Activated naive CD8-positive, alpha-beta T cell (primary cell): ENCODE results near the gene BTK.

Experiments used
- H3K27ac Mint-ChIP-seq: one replicate; pipeline ENCODE4 v1.8.0; 2021; ENCODE audit warnings: mixed read lengths
- H3K27me3 Mint-ChIP-seq: one replicate; pipeline ENCODE4 v1.8.0; 2021; ENCODE audit warnings: mixed read lengths
- H3K36me3 Mint-ChIP-seq: one replicate; pipeline ENCODE4 v1.8.0; 2021; ENCODE audit warnings: mixed read lengths
- H3K4me1 Mint-ChIP-seq: one replicate; pipeline ENCODE4 v1.8.0; 2021; ENCODE audit warnings: low read depth, mixed read lengths
- H3K4me3 Mint-ChIP-seq: one replicate; pipeline ENCODE4 v1.8.0; 2021; ENCODE audit warnings: mild to moderate bottlenecking, mixed read lengths
- H3K9me3 Mint-ChIP-seq: one replicate; pipeline ENCODE4 v1.8.0; 2021; ENCODE audit warnings: low read depth, mixed read lengths

BTK gene

DNA sequence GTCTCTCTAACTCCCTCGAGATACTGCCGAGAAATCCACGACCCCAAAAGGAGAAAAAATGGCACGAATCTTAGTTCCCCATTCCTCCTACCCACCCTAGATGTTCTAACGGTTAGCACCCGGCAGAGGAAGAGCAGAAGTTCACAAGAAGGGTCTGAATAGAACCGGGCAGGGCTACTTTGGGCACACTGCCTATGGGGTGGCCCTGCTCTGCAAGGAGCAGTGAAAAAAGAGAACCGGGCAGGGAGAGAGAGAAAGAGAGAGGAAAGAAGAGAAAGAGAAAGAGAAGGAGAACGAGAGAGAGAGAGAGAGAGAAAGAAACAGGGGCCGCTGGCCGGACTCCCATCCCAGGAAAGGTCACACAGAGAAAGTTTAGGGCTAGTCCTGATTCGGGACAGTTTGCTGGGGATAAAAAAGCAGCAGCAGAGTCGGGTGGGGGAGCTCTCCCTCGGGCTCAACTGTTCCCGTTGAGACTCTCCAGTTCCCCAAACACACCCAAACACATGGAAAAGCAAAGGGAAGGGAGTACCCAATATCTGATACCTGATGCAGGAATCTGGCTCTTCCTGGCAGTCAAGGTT is 21.3 kb upstream of the BTK start:
- H3K27me3 Mint-ChIP-seq = no peaks in the 10 kb centered on the region

GRCh38 chrX:101399825-101400224 is 13.8 kb upstream of the BTK start:
- H3K27me3 Mint-ChIP-seq = no peaks in the 10 kb centered on the region
- peaks cover 14% of the 10 kb centered on the region for H3K36me3 Mint-ChIP-seq
- no peak overlapping the region for H3K27ac Mint-ChIP-seq
- no peaks in the 10 kb centered on the region for H3K9me3 Mint-ChIP-seq
- H3K4me1 Mint-ChIP-seq = peaks cover 3% of the 10 kb centered on the region
- H3K4me3 Mint-ChIP-seq = no peak overlapping the region

More for the DNA sequence above, 21.3 kb upstream of the BTK start:
- H3K4me1 Mint-ChIP-seq = peaks cover 29% of the 10 kb centered on the region
- peaks cover 7% of the 10 kb centered on the region for H3K36me3 Mint-ChIP-seq
- H3K4me3 Mint-ChIP-seq = peak overlapping the region; percentile 97
- H3K27ac Mint-ChIP-seq = peak overlapping the region; percentile 98
- H3K9me3 Mint-ChIP-seq = no peaks in the 10 kb centered on the region

- H3K9me3 Mint-ChIP-seq = no peaks in the 10 kb centered on the region
Measured at GRCh38 chrX:101398694-101399093, 12.7 kb upstream of the BTK start.

GRCh38 chrX:101397779-101398178 is 11.8 kb upstream of the BTK start:
- Mint-ChIP-seq H3K27ac (no peak overlapping the region), H3K4me1 (peaks cover 12% of the 10 kb centered on the region), H3K9me3 (no peaks in the 10 kb centered on the region), H3K4me3 (no peak overlapping the region), H3K27me3 (no peaks in the 10 kb centered on the region), H3K36me3 (peaks cover 21% of the 10 kb centered on the region)

More at GRCh38 chrX:101398694-101399093, 12.7 kb upstream of the BTK start:
- Mint-ChIP-seq H3K4me1 (peaks cover 5% of the 10 kb centered on the region), H3K27me3 (no peaks in the 10 kb centered on the region), H3K27ac (no peak overlapping the region), H3K4me3 (no peak overlapping the region), H3K36me3 (peaks cover 13% of the 10 kb centered on the region)

DNA sequence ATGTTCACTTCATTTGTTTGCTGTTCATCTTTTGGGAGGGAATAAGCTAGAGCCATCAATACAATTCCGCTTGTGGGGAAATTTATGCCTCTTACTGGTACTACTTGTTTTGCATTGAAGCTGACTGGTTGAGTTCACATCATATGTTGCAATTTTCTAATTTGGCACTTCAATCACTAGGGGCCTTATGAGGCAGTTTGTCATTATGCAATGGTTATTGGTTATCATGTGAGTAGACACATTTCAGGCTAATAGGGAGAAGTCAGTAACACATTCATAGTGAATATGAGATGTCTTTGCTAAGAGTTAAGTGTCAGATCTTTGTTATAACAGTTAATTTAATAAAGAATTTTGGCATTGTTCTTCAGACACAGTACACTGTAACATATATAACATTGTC is 9.8 kb upstream of the BTK start:
- Mint-ChIP-seq H3K4me1 (peaks cover 12% of the 10 kb centered on the region), H3K4me3 (peak overlapping the region; percentile 38), H3K27me3 (no peaks in the 10 kb centered on the region), H3K36me3 (peaks cover 28% of the 10 kb centered on the region), H3K9me3 (no peaks in the 10 kb centered on the region), H3K27ac (peak overlapping the region; percentile 64)

GRCh38 chrX:101394372-101394771 is 8.4 kb upstream of the BTK start:
- H3K9me3 Mint-ChIP-seq = no peaks in the 10 kb centered on the region
- H3K4me1 Mint-ChIP-seq = peaks cover 16% of the 10 kb centered on the region
- H3K36me3 Mint-ChIP-seq = peaks cover 23% of the 10 kb centered on the region
- peak overlapping the region; percentile 95 for H3K4me3 Mint-ChIP-seq
- peak overlapping the region; percentile 99 for H3K27ac Mint-ChIP-seq
- H3K27me3 Mint-ChIP-seq = no peaks in the 10 kb centered on the region

DNA sequence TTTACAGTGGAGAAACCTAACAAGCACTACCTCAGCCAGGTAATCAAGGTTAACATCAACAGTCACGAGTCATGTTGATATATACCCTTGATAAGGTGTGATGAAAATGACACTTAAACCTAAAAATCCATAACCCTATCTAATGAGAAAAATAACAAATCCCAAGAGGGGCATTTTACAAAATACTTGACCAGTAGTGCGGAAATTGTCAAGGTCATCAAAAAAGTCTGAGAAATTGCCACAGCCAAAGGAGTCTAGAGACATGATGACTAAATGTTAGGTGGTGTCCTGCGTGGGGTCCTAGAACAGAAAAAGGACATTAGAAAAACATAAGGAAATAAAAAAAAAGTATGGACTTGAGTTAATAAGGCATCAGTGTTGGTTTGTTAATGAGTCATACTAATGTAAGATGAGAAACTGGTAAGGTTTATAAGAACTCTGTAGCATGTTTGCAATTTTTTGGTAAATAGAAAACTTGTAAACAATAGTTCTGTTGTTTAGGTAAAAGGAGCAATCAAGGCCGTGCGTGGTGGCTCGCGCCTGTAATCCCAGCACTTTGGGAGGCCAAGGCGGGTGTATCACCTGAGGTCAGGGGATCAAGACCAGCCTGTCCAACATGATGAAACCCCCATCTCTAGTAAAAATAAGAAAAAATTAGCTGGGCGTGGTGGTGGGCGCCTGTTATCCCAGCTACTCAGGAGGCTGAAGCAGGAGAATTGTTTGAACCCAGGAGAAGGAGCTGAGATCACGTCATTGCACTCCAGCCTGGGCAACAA is 7.7 kb upstream of the BTK start:
- peak overlapping the region; percentile 99 for H3K27ac Mint-ChIP-seq
- H3K36me3 Mint-ChIP-seq = peaks cover 23% of the 10 kb centered on the region
- H3K4me1 Mint-ChIP-seq = peaks cover 16% of the 10 kb centered on the region

DNA sequence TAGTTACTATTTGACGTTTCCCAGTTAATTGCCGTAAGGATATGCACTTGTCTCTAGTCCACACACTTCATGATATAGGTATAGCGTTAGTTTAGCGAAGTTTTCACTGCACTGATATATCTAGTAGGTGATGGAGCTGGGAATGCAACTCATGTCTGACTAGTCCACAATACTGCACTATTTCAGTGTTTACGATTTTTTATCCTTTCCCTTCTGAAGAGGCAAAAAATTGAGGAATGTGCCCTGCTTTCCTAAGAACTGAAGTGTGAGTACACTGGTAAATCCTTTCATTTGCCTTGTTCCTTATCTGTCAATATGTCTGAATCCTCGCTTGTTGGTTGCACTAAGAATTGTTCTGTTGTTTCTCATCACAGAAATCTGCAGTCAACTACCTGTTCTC is 5.8 kb upstream of the BTK start:
- Mint-ChIP-seq H3K36me3 (peaks cover 23% of the 10 kb centered on the region), H3K27me3 (no peaks in the 10 kb centered on the region), H3K9me3 (no peaks in the 10 kb centered on the region), H3K4me1 (peaks cover 16% of the 10 kb centered on the region), H3K27ac (peak overlapping the region; percentile 99), H3K4me3 (peak overlapping the region; percentile 95)

More for the DNA sequence above, 7.7 kb upstream of the BTK start:
- Mint-ChIP-seq H3K4me3 (peak overlapping the region; percentile 95), H3K27me3 (no peaks in the 10 kb centered on the region), H3K9me3 (no peaks in the 10 kb centered on the region)

DNA sequence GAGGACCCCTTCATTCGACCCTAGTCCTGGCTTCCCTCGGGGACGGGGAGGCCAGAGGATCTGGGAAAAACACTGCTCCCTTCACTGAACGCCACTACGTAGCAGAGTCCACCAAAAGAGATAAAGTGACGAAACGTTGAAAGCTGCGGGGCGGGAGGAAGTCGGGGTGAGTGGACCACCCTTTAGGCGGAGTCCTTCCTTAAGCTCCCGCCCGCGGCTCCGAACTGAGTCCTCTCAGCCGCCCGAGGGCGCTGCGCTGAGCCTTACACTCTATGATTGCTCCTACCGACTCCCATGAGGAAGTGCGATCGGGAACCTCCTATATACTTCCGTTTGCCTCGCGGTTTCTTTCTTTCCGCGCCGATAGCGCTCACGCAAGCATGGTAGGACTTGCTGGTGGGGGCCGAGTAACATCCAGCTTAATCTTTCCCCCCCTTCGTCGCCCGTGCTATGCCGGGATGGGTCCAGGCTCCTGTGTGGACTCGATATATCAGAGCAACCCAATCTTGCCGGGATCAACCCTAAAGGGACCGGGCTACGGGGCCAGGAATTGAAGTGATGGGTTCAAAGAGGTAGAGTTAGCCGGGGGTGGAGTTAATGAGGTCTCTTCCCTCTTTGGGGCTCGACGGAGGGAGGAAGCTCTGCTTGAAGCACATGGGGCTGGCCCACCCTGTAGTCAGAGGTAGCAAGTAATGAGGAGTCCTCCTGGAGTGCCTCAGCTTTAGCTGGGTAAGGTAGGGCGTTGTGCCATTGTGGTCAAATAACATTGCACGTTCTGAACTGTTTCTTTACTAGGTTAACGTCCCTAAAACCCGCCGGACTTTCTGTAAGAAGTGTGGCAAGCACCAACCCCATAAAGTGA is 4.9 kb upstream of the BTK start, which contains the start of gene RPL36A:
Gene RPL36A, plus strand, starts transcription at position 348 of the 862 bp plus-strand sequence. Its CDS starts 33 bp downstream, at position 381.
- peak within 1 kb of the TSS; percentile 99 for H3K27ac Mint-ChIP-seq
- peak within 1 kb of the TSS; percentile 95 for H3K4me3 Mint-ChIP-seq
- H3K4me1 Mint-ChIP-seq = peaks cover 16% of the 10 kb centered on the region
- no peaks in the 10 kb centered on the region for H3K9me3 Mint-ChIP-seq
- peaks cover 23% of the 10 kb centered on the region for H3K36me3 Mint-ChIP-seq
- H3K27me3 Mint-ChIP-seq = no peaks in the 10 kb centered on the region

GRCh38 chrX:101388604-101389003 is 2.6 kb upstream of the BTK start:
- H3K9me3 Mint-ChIP-seq = no peaks in the 10 kb centered on the region
- H3K4me1 Mint-ChIP-seq = peaks cover 10% of the 10 kb centered on the region
- no peak overlapping the region for H3K27ac Mint-ChIP-seq
- H3K36me3 Mint-ChIP-seq = peaks cover 17% of the 10 kb centered on the region
- H3K27me3 Mint-ChIP-seq = no peaks in the 10 kb centered on the region
- no peak overlapping the region for H3K4me3 Mint-ChIP-seq

GRCh38 chrX:101386542-101386885 is 523 bp upstream of the BTK start:
- H3K4me3 Mint-ChIP-seq = no peak overlapping the region
- H3K9me3 Mint-ChIP-seq = no peaks in the 10 kb centered on the region
- peaks cover 3% of the 10 kb centered on the region for H3K36me3 Mint-ChIP-seq
- no peaks in the 10 kb centered on the region for H3K27me3 Mint-ChIP-seq
- H3K27ac Mint-ChIP-seq = no peak overlapping the region
- H3K4me1 Mint-ChIP-seq = peaks cover 4% of the 10 kb centered on the region

- H3K9me3 Mint-ChIP-seq = no peaks in the 10 kb centered on the region
- no peaks in the 10 kb centered on the region for H3K4me1 Mint-ChIP-seq
- H3K4me3 Mint-ChIP-seq = no peak overlapping the region
- no peaks in the 10 kb centered on the region for H3K27me3 Mint-ChIP-seq
- H3K27ac Mint-ChIP-seq = no peak overlapping the region
- no peaks in the 10 kb centered on the region for H3K36me3 Mint-ChIP-seq
Measured at GRCh38 chrX:101385026-101385684, 836 bp downstream of the BTK start.

DNA sequence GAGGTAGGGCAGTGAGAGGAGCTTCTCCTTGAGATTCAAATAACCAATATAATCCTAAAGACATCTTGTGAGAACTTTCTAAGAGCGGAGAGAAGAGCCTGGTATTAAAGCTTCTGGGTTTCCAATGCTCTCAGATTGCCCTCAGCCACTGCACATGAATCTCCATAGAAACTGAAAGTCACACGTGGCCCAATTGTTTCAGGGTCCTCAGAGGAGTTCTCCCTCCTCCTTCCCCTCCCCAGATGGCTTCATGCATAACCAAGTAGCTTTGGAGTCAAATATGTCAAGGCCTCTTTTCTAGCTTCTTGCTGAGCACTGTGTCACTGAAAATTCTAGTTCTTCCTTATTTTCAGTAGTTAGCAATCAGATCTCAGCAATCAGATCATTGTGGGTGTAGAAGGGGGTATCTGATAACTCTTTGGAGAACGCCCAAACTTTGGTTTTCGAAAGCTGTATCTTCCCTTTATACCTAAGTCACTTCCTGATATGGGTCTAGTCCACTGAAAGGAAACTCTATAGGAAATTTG is 2.2 kb downstream of the BTK start:
- H3K4me3 Mint-ChIP-seq = no peak overlapping the region
- H3K36me3 Mint-ChIP-seq = no peaks in the 10 kb centered on the region
- no peaks in the 10 kb centered on the region for H3K27me3 Mint-ChIP-seq
- no peaks in the 10 kb centered on the region for H3K9me3 Mint-ChIP-seq
- no peaks in the 10 kb centered on the region for H3K4me1 Mint-ChIP-seq
- H3K27ac Mint-ChIP-seq = no peak overlapping the region

GRCh38 chrX:101377547-101377946 is 8.4 kb downstream of the BTK start:
- H3K36me3 Mint-ChIP-seq = no peaks in the 10 kb centered on the region
- H3K9me3 Mint-ChIP-seq = no peaks in the 10 kb centered on the region
- H3K4me3 Mint-ChIP-seq = no peak overlapping the region
- H3K4me1 Mint-ChIP-seq = no peaks in the 10 kb centered on the region
- H3K27me3 Mint-ChIP-seq = no peaks in the 10 kb centered on the region
- no peak overlapping the region for H3K27ac Mint-ChIP-seq
